ENCODE results near the gene METTL25B.

DNA sequence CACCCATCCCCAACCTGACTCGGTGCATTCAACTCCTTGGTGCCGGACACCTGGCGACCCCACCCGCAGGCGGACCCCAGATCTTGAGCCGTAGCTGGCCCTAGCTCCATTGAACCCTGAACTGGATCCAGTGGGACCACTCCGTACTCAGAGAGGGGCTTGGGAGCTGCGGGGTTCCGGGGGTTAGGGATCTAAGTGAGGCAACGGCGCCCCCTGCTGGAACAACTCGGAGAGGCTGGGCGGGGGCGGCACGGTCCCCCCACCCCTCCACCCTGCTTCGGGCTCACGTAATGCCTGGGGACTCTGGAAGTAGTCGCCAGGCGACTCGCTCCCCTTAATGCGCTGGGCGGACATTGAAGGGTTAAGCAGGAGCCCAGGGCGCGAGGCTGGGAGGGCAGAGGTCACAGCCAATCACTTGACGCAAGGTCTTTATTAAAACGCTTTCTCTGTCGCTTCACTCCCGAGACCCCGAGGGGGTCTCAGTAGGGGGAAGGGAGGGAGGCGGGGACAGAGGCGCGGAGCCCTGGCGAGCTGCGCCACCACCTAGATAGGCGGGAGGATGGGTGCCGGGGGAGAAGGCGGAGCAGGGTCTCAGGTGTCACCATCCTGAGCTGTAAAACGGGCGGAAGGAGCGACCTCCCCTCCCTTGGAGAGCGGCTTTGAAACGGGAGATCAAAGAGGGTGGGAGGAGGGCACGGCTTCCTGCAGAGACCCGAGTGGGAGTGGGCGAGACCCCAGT lies 22.2 kb upstream of the METTL25B start:
- TF ChIP-seq, protein P1, sequence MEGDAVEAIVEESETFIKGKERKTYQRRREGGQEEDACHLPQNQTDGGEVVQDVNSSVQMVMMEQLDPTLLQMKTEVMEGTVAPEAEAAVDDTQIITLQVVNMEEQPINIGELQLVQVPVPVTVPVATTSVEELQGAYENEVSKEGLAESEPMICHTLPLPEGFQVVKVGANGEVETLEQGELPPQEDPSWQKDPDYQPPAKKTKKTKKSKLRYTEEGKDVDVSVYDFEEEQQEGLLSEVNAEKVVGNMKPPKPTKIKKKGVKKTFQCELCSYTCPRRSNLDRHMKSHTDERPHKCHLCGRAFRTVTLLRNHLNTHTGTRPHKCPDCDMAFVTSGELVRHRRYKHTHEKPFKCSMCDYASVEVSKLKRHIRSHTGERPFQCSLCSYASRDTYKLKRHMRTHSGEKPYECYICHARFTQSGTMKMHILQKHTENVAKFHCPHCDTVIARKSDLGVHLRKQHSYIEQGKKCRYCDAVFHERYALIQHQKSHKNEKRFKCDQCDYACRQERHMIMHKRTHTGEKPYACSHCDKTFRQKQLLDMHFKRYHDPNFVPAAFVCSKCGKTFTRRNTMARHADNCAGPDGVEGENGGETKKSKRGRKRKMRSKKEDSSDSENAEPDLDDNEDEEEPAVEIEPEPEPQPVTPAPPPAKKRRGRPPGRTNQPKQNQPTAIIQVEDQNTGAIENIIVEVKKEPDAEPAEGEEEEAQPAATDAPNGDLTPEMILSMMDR (conservative IDR thresholded peaks at IDR 0.05), result peak; percentile 98
- TF ChIP-seq EZH2 (IDR thresholded peaks at IDR 0.05; ENCODE audit: low read depth), result no peak

Measured in PC-9 (cell line).